Smooth muscle cell of trachea (primary cell): ENCODE results near the gene NUDT21. TPM values are rescaled to one million over a fixed set of nuclear protein-coding genes. Genes with fewer than 3 reads are reported as not detected.

Experiments
- total RNA-seq: library from RNA; depleted of rRNA; stranded (reverse); fragments of >200 nt; gene quantifications from 2 replicates; pipeline ENCODE4 v1.2.1, GENCODE V29; 2014

NUDT21 gene
- 56.9 and 116 TPM in 2 replicates for total RNA-seq

GRCh38 chr16:56450986-56451752 is at the start of gene NUDT21, which contains the start of gene OGFOD1:
NUDT21 (minus strand) TSS chr16:56451332; CDS start chr16:56451202, 130 bp downstream.
OGFOD1 (plus strand) TSS chr16:56451554; CDS start chr16:56451613, 59 bp downstream.

GRCh38 chr16:56425439-56425832 is 25.7 kb downstream of the NUDT21 start, which contains the start of gene AMFR:
AMFR (minus strand) TSS chr16:56425545; CDS start chr16:56425327, 218 bp downstream.

Other genes starting within 250 kb of the NUDT21 start
- gene AMFR, start 25.8 kb downstream of the NUDT21 start, total RNA-seq, result 191 and 338 TPM in 2 replicates
- gene OGFOD1, start 222 bp upstream of the NUDT21 start, total RNA-seq, result 72.8 and 74.0 TPM in 2 replicates
- gene BBS2, start 68.7 kb upstream of the NUDT21 start, total RNA-seq, result 72.9 and 108 TPM in 2 replicates
- gene MT4, start 113.7 kb upstream of the NUDT21 start, total RNA-seq, result not detected in 2 replicates
- 0.66 TPM in 1 of 2 replicates, not detected in the other for gene MT3, start 138.2 kb upstream of the NUDT21 start, total RNA-seq
- gene MT2A, start 157.3 kb upstream of the NUDT21 start, total RNA-seq, result 96.4 and 103 TPM in 2 replicates
- 167 and 190 TPM in 2 replicates for gene MT1E, start 174.4 kb upstream of the NUDT21 start, total RNA-seq
- gene MT1M, start 181.3 kb upstream of the NUDT21 start, total RNA-seq, result 2.6 and 5.1 TPM in 2 replicates
- 1.5 and 1.7 TPM in 2 replicates for gene MT1A, start 187.3 kb upstream of the NUDT21 start, total RNA-seq
- not detected in 2 replicates for gene MT1B, start 200.6 kb upstream of the NUDT21 start, total RNA-seq
- 0.17 TPM in 1 of 2 replicates, not detected in the other for gene MT1F, start 206.6 kb upstream of the NUDT21 start, total RNA-seq
- gene MT1G, start 216.7 kb upstream of the NUDT21 start, total RNA-seq, result 0.58 TPM in 1 of 2 replicates, not detected in the other
- gene MT1H, start 218.5 kb upstream of the NUDT21 start, total RNA-seq, result not detected in 2 replicates
- 19.5 and 41.6 TPM in 2 replicates for gene MT1X, start 231.1 kb upstream of the NUDT21 start, total RNA-seq